ENCODE results near the gene LRRC4C. TPM values are rescaled to one million over a fixed set of nuclear protein-coding genes. Genes with fewer than 3 reads are reported as not detected.

LRRC4C gene
- total RNA-seq, 1 donor from 2014 or later = 1.2 TPM

DNA sequence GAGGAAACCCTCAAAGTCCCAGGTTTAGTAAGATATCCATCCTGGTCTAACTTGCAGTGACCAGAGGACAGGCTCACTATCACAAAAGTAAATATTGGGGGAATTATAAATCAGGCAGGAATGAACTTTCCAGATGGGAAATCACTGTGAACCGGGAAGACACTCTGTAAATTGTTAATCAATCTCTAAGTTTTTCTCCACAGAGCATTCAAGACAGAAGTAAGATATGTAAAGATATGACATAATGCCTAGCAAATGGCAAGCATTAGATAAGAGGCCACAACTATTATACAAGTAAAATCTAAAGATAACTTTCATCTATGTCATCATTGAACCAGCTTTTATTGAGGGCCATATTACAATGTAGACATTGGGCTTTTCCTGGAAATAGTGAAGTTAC, 35.3 kb upstream of the LRRC4C start:
- no peak for DNase-seq (ENCODE audit: low spot score)
- H3K36me3 Mint-ChIP-seq (ENCODE audit: low read depth, unreplicated experiment) = no peaks in the 10 kb centered on the region

GRCh38 chr11:41486424-41486823, 27.0 kb upstream of the LRRC4C start:
- H3K4me3 Mint-ChIP-seq (ENCODE audit: unreplicated experiment) = no peak overlapping the region
- no peak overlapping the region for H3K27ac Mint-ChIP-seq (ENCODE audit: unreplicated experiment)
- TF ChIP-seq CTCF (IDR thresholded peaks at IDR 0.05; ENCODE audit: unreplicated experiment) = no peak
- H3K4me1 Mint-ChIP-seq (ENCODE audit: unreplicated experiment) = no peaks in the 10 kb centered on the region
- no peaks in the 10 kb centered on the region for H3K36me3 Mint-ChIP-seq (ENCODE audit: low read depth, unreplicated experiment)
- H3K27me3 Mint-ChIP-seq (ENCODE audit: unreplicated experiment) = no peaks in the 10 kb centered on the region
- DNase-seq (ENCODE audit: low spot score) = no peak
- H3K9me3 Mint-ChIP-seq (ENCODE audit: unreplicated experiment) = no peaks in the 10 kb centered on the region

More for the DNA sequence above, 35.3 kb upstream of the LRRC4C start:
- H3K27me3 Mint-ChIP-seq (ENCODE audit: unreplicated experiment) = no peaks in the 10 kb centered on the region
- H3K27ac Mint-ChIP-seq (ENCODE audit: unreplicated experiment) = no peak overlapping the region
- no peak for TF ChIP-seq CTCF (IDR thresholded peaks at IDR 0.05; ENCODE audit: unreplicated experiment)
- no peak overlapping the region for H3K4me3 Mint-ChIP-seq (ENCODE audit: unreplicated experiment)
- no peaks in the 10 kb centered on the region for H3K9me3 Mint-ChIP-seq (ENCODE audit: unreplicated experiment)
- peaks cover 10% of the 10 kb centered on the region for H3K4me1 Mint-ChIP-seq (ENCODE audit: unreplicated experiment)

DNA sequence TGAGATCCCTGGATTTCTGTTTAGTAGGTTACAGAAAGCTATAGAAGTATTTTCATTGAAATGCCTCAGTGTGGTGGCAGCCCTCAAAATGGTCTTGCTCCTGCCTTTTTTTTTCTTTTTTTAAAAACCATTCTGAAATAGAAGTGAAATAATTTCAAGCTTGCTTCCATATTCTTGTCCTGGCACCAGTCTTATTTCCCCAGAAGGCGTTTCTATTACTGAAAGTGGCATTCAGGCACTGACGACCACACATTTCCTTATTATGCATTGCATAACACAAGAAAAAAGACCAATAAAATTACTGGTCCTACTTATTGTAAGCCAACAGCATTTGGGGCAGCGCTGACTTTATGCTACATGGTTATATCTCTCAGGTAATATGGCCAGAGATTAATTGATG, 24.5 kb upstream of the LRRC4C start:
- Mint-ChIP-seq H3K36me3 (ENCODE audit: low read depth, unreplicated experiment) (no peaks in the 10 kb centered on the region), H3K9me3 (ENCODE audit: unreplicated experiment) (no peaks in the 10 kb centered on the region), H3K4me1 (ENCODE audit: unreplicated experiment) (no peaks in the 10 kb centered on the region), H3K27ac (ENCODE audit: unreplicated experiment) (no peak overlapping the region), H3K27me3 (ENCODE audit: unreplicated experiment) (no peaks in the 10 kb centered on the region), H3K4me3 (ENCODE audit: unreplicated experiment) (no peak overlapping the region)
- DNase-seq (ENCODE audit: low spot score) = no peak
- TF ChIP-seq CTCF (IDR thresholded peaks at IDR 0.05; ENCODE audit: unreplicated experiment) = no peak

DNA sequence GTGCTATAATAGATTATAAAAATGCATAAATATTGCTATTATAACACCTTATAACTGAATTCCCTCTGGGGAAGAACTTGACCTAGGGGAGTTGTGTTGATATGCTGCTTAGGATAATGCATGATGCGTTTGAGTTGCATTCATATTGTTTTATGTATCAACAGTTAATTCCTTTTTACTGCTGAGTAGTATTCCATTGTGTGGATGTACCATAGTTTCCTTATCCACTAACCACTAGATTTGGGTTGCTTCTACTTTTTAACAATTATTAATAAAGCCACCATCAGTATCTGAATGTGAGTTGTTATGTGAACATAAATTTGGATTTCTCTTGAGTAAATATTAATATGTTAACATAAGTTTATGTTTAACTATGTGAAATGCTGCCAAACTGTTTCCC, 19.7 kb upstream of the LRRC4C start:
- no peak overlapping the region for H3K27ac Mint-ChIP-seq (ENCODE audit: unreplicated experiment)
- no peaks in the 10 kb centered on the region for H3K9me3 Mint-ChIP-seq (ENCODE audit: unreplicated experiment)
- no peak for DNase-seq (ENCODE audit: low spot score)
- no peaks in the 10 kb centered on the region for H3K36me3 Mint-ChIP-seq (ENCODE audit: low read depth, unreplicated experiment)
- no peaks in the 10 kb centered on the region for H3K4me1 Mint-ChIP-seq (ENCODE audit: unreplicated experiment)
- TF ChIP-seq CTCF (IDR thresholded peaks at IDR 0.05; ENCODE audit: unreplicated experiment) = no peak
- no peak overlapping the region for H3K4me3 Mint-ChIP-seq (ENCODE audit: unreplicated experiment)
- no peaks in the 10 kb centered on the region for H3K27me3 Mint-ChIP-seq (ENCODE audit: unreplicated experiment)

DNA sequence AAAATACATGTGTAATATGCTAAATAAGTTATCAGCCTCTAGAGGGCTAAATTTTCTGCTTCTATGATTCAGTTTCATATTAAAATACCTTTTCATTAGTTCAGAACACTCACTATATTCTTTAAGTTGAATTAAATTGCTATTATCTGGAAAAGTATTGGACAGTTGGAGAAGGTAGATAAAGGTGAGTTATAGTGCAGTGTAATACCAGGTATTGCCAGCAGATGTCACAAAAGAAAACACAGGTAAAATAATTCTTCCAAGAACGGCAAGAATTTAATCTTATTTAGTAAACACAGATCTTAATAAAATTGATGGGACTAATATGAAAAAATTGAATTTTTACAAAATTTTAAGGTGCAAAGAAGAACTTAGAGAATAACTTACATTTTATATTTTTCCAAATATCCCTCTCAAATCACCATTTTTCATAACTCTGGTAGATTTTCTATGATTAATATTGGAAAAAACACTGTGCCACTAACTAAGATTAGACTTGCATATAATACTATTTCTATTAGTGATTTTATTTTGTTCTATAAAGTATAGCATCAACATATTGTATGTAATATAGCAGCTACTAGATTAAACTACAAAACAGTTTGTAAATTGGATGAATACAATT, 1.7 kb upstream of the LRRC4C start:
- H3K9me3 Mint-ChIP-seq (ENCODE audit: unreplicated experiment) = no peaks in the 10 kb centered on the region
- no peak for DNase-seq (ENCODE audit: low spot score)
- TF ChIP-seq CTCF (IDR thresholded peaks at IDR 0.05; ENCODE audit: unreplicated experiment) = peak; percentile 93
- H3K27ac Mint-ChIP-seq (ENCODE audit: unreplicated experiment) = no peak overlapping the region
- H3K4me3 Mint-ChIP-seq (ENCODE audit: unreplicated experiment) = no peak overlapping the region
- peaks cover 4% of the 10 kb centered on the region for H3K4me1 Mint-ChIP-seq (ENCODE audit: unreplicated experiment)
- H3K27me3 Mint-ChIP-seq (ENCODE audit: unreplicated experiment) = peaks cover 1% of the 10 kb centered on the region
- no peaks in the 10 kb centered on the region for H3K36me3 Mint-ChIP-seq (ENCODE audit: low read depth, unreplicated experiment)
